ENCODE results near the gene CCDC15. TPM values are rescaled to one million over a fixed set of nuclear protein-coding genes. Genes with fewer than 3 reads are reported as not detected.

The CCDC15 gene
- total RNA-seq, 1 donor = 9.8 TPM

- TF ChIP-seq, protein P1, sequence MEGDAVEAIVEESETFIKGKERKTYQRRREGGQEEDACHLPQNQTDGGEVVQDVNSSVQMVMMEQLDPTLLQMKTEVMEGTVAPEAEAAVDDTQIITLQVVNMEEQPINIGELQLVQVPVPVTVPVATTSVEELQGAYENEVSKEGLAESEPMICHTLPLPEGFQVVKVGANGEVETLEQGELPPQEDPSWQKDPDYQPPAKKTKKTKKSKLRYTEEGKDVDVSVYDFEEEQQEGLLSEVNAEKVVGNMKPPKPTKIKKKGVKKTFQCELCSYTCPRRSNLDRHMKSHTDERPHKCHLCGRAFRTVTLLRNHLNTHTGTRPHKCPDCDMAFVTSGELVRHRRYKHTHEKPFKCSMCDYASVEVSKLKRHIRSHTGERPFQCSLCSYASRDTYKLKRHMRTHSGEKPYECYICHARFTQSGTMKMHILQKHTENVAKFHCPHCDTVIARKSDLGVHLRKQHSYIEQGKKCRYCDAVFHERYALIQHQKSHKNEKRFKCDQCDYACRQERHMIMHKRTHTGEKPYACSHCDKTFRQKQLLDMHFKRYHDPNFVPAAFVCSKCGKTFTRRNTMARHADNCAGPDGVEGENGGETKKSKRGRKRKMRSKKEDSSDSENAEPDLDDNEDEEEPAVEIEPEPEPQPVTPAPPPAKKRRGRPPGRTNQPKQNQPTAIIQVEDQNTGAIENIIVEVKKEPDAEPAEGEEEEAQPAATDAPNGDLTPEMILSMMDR (IDR thresholded peaks at IDR 0.05; ENCODE audit: insufficient read depth, low read length) = no peak
- H3K4me3 ChIP-seq (ENCODE audit: low read depth, low read length) = no peak overlapping the region
- DNase-seq (ENCODE audit: low read depth) = no peak
Observed at GRCh38 chr11:125071846-125072217, 117.8 kb downstream of the CCDC15 start.

DNA sequence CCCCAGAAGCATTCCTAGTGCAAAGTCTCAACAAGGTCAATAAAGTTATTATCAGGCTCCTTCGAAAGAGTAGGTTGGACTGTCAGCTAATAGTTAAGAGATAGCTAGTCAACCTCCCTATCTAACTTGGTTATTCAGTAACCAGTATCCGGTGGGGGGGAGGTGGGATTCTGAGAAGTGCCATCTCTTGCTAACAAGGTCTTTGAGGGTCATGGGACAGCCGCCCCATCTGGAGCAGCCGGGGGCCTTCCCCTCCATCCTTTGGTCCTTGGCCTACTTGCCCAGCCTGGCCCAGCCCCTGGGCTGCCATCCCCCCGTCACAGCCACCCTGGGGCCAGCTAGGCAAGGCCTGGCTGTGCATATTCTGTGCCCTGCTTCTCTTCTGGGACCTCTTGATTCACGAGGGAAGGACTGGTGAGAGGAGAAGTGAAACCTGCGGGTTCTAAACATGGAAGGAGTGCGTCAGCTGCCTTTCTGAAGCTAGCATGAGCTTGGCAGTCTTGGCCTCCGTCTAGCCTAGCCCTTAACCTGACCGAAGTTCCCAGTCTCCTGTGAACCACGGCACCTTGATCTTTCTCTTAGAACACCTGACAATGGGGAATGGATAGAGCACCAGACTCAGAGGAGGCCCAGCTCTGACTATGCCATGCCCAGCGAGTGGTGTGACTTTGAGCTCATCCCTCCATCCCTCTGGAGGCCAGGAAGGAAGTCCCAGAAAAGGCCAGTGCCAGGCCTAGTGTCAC, 118.4 kb downstream of the CCDC15 start:
- no peak for DNase-seq (ENCODE audit: low read depth)
- no peak overlapping the region for H3K4me3 ChIP-seq (ENCODE audit: low read depth, low read length)
- TF ChIP-seq, protein P1 (IDR thresholded peaks at IDR 0.05; ENCODE audit: insufficient read depth, low read length) = no peak

- H3K4me3 ChIP-seq (ENCODE audit: low read depth, low read length) = no peak overlapping the region
- TF ChIP-seq, protein P1 (IDR thresholded peaks at IDR 0.05; ENCODE audit: insufficient read depth, low read length) = no peak
- DNase-seq (ENCODE audit: low read depth) = no peak
Observed at GRCh38 chr11:125072961-125073590, 119.1 kb downstream of the CCDC15 start.

DNA sequence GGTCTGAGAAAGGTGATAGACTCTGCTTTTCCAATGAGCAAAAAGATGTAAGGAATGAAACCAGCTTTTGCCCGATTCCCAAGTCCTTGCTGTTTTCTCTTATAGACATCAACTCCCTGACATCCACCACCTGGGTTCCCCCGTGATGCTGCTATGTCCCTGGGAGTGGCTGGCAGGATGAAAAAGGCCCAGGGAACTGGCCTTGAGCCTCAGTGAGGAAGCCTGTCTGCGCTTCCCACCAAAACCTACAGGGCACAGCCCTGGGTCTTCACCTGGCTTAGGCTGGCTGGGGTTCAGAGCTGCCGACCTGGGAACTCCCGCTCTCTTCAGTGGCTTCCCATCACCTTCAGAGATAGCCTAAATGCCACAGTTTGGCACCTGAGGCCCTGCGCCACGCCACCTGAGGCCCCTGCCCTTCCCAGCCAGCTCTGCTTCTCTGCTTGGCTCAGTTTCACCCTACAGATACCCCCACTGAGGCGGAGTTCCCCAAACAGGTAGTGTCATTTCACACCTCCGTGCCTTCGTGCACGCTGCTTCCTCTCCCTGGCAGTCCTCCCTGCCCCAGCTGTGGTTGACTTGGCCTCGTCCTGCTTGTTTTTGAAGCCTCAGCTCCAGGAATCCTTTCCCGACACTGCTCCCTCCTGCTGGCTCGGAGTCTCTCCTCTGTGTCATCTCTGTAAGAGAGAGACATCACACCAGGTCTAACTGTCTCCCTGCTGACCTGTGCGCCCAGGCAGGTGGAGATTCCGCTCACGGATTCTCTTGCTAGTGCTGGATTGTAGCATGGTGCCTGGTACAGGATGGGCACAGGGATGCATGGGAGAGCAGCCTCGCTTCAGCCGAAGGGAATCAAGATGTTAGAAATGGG, 119.8 kb downstream of the CCDC15 start:
- DNase-seq (ENCODE audit: low read depth) = no peak
- H3K4me3 ChIP-seq (ENCODE audit: low read depth, low read length) = no peak overlapping the region
- TF ChIP-seq, protein P1 (IDR thresholded peaks at IDR 0.05; ENCODE audit: insufficient read depth, low read length) = no peak

GRCh38 chr11:125074511-125075241, 120.7 kb downstream of the CCDC15 start:
- no peak overlapping the region for H3K4me3 ChIP-seq (ENCODE audit: low read depth, low read length)
- DNase-seq (ENCODE audit: low read depth) = no peak
- TF ChIP-seq, protein P1 (IDR thresholded peaks at IDR 0.05; ENCODE audit: insufficient read depth, low read length) = no peak

- no peak overlapping the region for H3K4me3 ChIP-seq (ENCODE audit: low read depth, low read length)
- no peak for DNase-seq (ENCODE audit: low read depth)
- TF ChIP-seq, protein P1 (IDR thresholded peaks at IDR 0.05; ENCODE audit: insufficient read depth, low read length) = no peak
Observed at GRCh38 chr11:125075242-125075625, 121.2 kb downstream of the CCDC15 start.

Data from fibroblast of the aortic adventitia (primary cell).